Tibial artery (tissue), 4 donors: ENCODE data around the gene PJA2.

Experiments
- DNase-seq, 2 donors: peaks; one replicate each; pipeline ENCODE4 v3.0.0-alpha.2; 2019
- H3K27ac ChIP-seq, 2 donors: fragments of 200-600 bp; sonication (generic) in 1 of 2; 1 replicate in 1 of 2; 2 replicates in 1 of 2; pipeline ENCODE4 v1.5.1; 2018 to 2019; ENCODE audit warnings: mild to moderate bottlenecking in 1 of 2
- H3K27me3 ChIP-seq, 2 donors: fragments of 200-600 bp; sonication (generic) in 1 of 2; one replicate each; pipeline versions ENCODE4 v1.5.1 to v1.6.0; 2016 to 2019
- H3K36me3 ChIP-seq, 3 donors: fragments of 200-600 bp; sonication (generic) in 2 of 3; one replicate each; pipeline ENCODE4 v1.5.1; 2016 to 2019; ENCODE audit warnings: mild to moderate bottlenecking in 2 of 3
- H3K4me1 ChIP-seq, 4 donors: fragments of 200-600 bp; sonication (generic) in 2 of 4; 1 replicate in 3 of 4; 2 replicates in 1 of 4; pipeline ENCODE4 v1.5.1; 2016 to 2019
- H3K4me3 ChIP-seq, 2 donors: fragments of 200-600 bp; sonication (generic) in 1 of 2; 1 replicate in 1 of 2; 2 replicates in 1 of 2; pipeline ENCODE4 v1.5.1; 2018 to 2019; ENCODE audit warnings: mild to moderate bottlenecking in 2 of 2
- H3K9me3 ChIP-seq, 3 donors: fragments of 200-600 bp; sonication (generic) in 1 of 3; one replicate each; pipeline ENCODE4 v1.5.1; 2016 to 2019
- intact Hi-C: fragments of 100-400 bp; cut with DNase I; formaldehyde crosslinking; loops from one replicate; pipeline ENCODE4 v1.15.0; 2023; ENCODE audit warnings: low total_unique reads
- TF ChIP-seq, protein P1 (sequence below), 2 experiments: fragments of 200-600 bp in 1 of 2; fragments of 450-650 bp in 1 of 2; IDR thresholded peaks; one replicate each; pipeline ENCODE4 v1.5.1; 2017 to 2019; ENCODE audit warnings: antibody characterized with exemption in 2 of 2, mild to moderate bottlenecking in 1 of 2, moderate library complexity in 1 of 2

PJA2 gene

GRCh38 chr5:109316634-109317033 lies 93.1 kb downstream of the PJA2 start:
- H3K36me3 ChIP-seq, result no peaks in the 10 kb centered on the region
- intact Hi-C loops, result no loop called here
- H3K27me3 ChIP-seq, result no peaks in the 10 kb centered on the region
- no peak for DNase-seq
- TF ChIP-seq, protein P1, sequence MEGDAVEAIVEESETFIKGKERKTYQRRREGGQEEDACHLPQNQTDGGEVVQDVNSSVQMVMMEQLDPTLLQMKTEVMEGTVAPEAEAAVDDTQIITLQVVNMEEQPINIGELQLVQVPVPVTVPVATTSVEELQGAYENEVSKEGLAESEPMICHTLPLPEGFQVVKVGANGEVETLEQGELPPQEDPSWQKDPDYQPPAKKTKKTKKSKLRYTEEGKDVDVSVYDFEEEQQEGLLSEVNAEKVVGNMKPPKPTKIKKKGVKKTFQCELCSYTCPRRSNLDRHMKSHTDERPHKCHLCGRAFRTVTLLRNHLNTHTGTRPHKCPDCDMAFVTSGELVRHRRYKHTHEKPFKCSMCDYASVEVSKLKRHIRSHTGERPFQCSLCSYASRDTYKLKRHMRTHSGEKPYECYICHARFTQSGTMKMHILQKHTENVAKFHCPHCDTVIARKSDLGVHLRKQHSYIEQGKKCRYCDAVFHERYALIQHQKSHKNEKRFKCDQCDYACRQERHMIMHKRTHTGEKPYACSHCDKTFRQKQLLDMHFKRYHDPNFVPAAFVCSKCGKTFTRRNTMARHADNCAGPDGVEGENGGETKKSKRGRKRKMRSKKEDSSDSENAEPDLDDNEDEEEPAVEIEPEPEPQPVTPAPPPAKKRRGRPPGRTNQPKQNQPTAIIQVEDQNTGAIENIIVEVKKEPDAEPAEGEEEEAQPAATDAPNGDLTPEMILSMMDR (IDR thresholded peaks at IDR 0.05), result no peak
- peaks cover 0 to 11% (median 0%) of the 10 kb centered on the region in 4 donors for H3K4me1 ChIP-seq
- H3K9me3 ChIP-seq, result no peaks in the 10 kb centered on the region
- H3K4me3 ChIP-seq, result no peak overlapping the region
- H3K27ac ChIP-seq, result no peak overlapping the region

DNA sequence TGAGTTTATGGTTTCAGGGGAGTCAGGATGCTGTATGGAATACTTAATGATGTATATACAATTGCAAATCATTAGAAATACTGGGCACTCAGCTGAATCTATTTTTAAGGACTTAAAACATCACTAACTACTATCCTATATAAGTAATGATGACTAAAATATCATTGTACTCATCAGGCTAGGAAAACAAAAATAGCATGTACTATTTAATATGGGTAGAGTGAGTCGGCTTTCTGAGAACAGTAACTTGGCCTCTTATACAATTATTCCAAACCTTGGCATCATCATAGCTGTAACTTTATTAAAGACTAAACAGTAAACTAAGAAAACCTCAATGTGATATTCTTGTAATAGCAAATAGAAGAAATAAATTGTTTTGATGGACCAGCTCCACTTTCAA lies 94.5 kb downstream of the PJA2 start:
- Histone ChIP-seq H3K4me3 (no peak overlapping the region), H3K36me3 (no peaks in the 10 kb centered on the region), H3K4me1 (peaks cover 0 to 11% (median 0%) of the 10 kb centered on the region in 4 donors), H3K27me3 (no peaks in the 10 kb centered on the region), H3K9me3 (no peaks in the 10 kb centered on the region), H3K27ac (no peak overlapping the region)
- intact Hi-C loops, result no loop called here
- TF ChIP-seq, protein P1 (IDR thresholded peaks at IDR 0.05), result no peak
- DNase-seq, result no peak

- TF ChIP-seq, protein P1 (IDR thresholded peaks at IDR 0.05), result no peak
- Histone ChIP-seq H3K36me3 (no peaks in the 10 kb centered on the region), H3K9me3 (no peaks in the 10 kb centered on the region), H3K27me3 (no peaks in the 10 kb centered on the region), H3K27ac (no peak overlapping the region), H3K4me1 (peaks cover 0 to 11% (median 0%) of the 10 kb centered on the region in 4 donors), H3K4me3 (no peak overlapping the region)
- intact Hi-C loops, result no loop called here
- DNase-seq, result no peak
Observed at GRCh38 chr5:109313127-109313526, 96.6 kb downstream of the PJA2 start.

GRCh38 chr5:109312695-109313094 lies 97.1 kb downstream of the PJA2 start:
- intact Hi-C loops, result no loop called here
- H3K9me3 ChIP-seq, result no peaks in the 10 kb centered on the region
- H3K27ac ChIP-seq, result no peak overlapping the region
- TF ChIP-seq, protein P1 (IDR thresholded peaks at IDR 0.05), result no peak
- H3K4me1 ChIP-seq, result peaks cover 0 to 11% (median 0%) of the 10 kb centered on the region in 4 donors
- DNase-seq, result no peak
- H3K4me3 ChIP-seq, result no peak overlapping the region
- no peaks in the 10 kb centered on the region for H3K36me3 ChIP-seq
- no peaks in the 10 kb centered on the region for H3K27me3 ChIP-seq

- intact Hi-C loops, result no loop called here
- TF ChIP-seq, protein P1 (IDR thresholded peaks at IDR 0.05), result no peak
Observed at GRCh38 chr5:109310315-109310714, 99.5 kb downstream of the PJA2 start.

More at GRCh38 chr5:109310315-109310714, 99.5 kb downstream of the PJA2 start:
- Histone ChIP-seq H3K36me3 (no peaks in the 10 kb centered on the region), H3K27me3 (no peaks in the 10 kb centered on the region), H3K4me1 (peaks cover 0 to 8% (median 0%) of the 10 kb centered on the region in 4 donors), H3K27ac (no peak overlapping the region), H3K9me3 (no peaks in the 10 kb centered on the region), H3K4me3 (no peak overlapping the region)
- DNase-seq, result no peak
